GM12875 (cell line): ENCODE data around the gene TBC1D9.

Experiments
- H3K4me3 ChIP-seq: one replicate; pipeline ENCODE4 v1.5.1; 2011; ENCODE audit warnings: low read depth, low read length, control low read depth
- CTCF ChIP-seq: IDR thresholded peaks from 2 replicates; pipeline ENCODE4 v1.5.1; 2011; ENCODE audit warnings: low read depth, mild to moderate bottlenecking, control low read depth, inconsistent platforms, low read length, moderate library complexity, borderline replicate concordance; ENCODE audit not compliant: insufficient read depth

The TBC1D9 gene

GRCh38 chr4:140736669-140737343 is 19.4 kb downstream of the TBC1D9 start:
- H3K4me3 ChIP-seq = no peak overlapping the region
- no peak for TF ChIP-seq CTCF

GRCh38 chr4:140735779-140736391 is 20.3 kb downstream of the TBC1D9 start:
- no peak for TF ChIP-seq CTCF
- H3K4me3 ChIP-seq = no peak overlapping the region

- H3K4me3 ChIP-seq = no peak overlapping the region
- TF ChIP-seq CTCF = no peak
Measured at GRCh38 chr4:140735317-140735716, 20.9 kb downstream of the TBC1D9 start.

- H3K4me3 ChIP-seq = no peak overlapping the region
- TF ChIP-seq CTCF = no peak
Measured at GRCh38 chr4:140732780-140733179, 23.4 kb downstream of the TBC1D9 start.

- no peak for TF ChIP-seq CTCF
- H3K4me3 ChIP-seq = no peak overlapping the region
Measured at GRCh38 chr4:140729344-140730049, 26.7 kb downstream of the TBC1D9 start.

GRCh38 chr4:140726776-140727500 is 29.2 kb downstream of the TBC1D9 start:
- TF ChIP-seq CTCF = no peak
- H3K4me3 ChIP-seq = no peak overlapping the region
